Measurements from ENCODE around the gene ERCC1. TPM values are rescaled to one million over a fixed set of nuclear protein-coding genes. Genes with fewer than 3 reads are reported as not detected.

ERCC1 gene
- polyA plus RNA-seq, 1 donor from 2014 or later: 69.2 TPM

- Histone ChIP-seq H3K79me2 (replicated peaks; ENCODE audit: insufficient read depth, low read length) (no peaks in the 10 kb centered on the region), H3K27ac (ENCODE audit: low read length) (peak overlapping the region; percentile 76), H3K9me3 (ENCODE audit: low read length) (no peaks in the 10 kb centered on the region), H4K20me1 (ENCODE audit: insufficient read depth) (no peaks in the 10 kb centered on the region), H3K4me2 (ENCODE audit: low read length) (no peak overlapping the region), H3K4me3 (ENCODE audit: low read length) (peak overlapping the region; percentile 74), H3F3A (ENCODE audit: insufficient read depth, low read length, poor library complexity, severe bottlenecking) (no peaks in the 10 kb centered on the region), H3K27me3 (ENCODE audit: insufficient read depth, low read depth, low read length) (no peaks in the 10 kb centered on the region), H3K9me2 (ENCODE audit: insufficient read depth, low read length) (no peaks in the 10 kb centered on the region), H3K36me3 (ENCODE audit: insufficient read depth, low read length) (no peaks in the 10 kb centered on the region), H2AFZ (ENCODE audit: low read depth, low read length) (peak overlapping the region; percentile 23), H3K9ac (ENCODE audit: low read length) (peak overlapping the region; percentile 62)
- TF ChIP-seq EP300 (conservative IDR thresholded peaks at IDR 0.05; ENCODE audit: poor library complexity, severe bottlenecking): no peak
- no peak for TF ChIP-seq EZH2 (IDR thresholded peaks at IDR 0.05; ENCODE audit: borderline replicate concordance, insufficient read depth, low read length, poor library complexity, severe bottlenecking)
- no peak for TF ChIP-seq MXI1 (conservative IDR thresholded peaks at IDR 0.05; ENCODE audit: poor library complexity, severe bottlenecking)
- TF ChIP-seq CTCF (IDR thresholded peaks at IDR 0.05; ENCODE audit: poor library complexity, severe bottlenecking): no peak
- TF ChIP-seq REST (IDR thresholded peaks at IDR 0.05; ENCODE audit: borderline replicate concordance): no peak
- no peak for TF ChIP-seq TAF1 (IDR thresholded peaks at IDR 0.05; ENCODE audit: low read depth)
- TF ChIP-seq POLR2AphosphoS5 (IDR thresholded peaks at IDR 0.05): no peak
- no peak for TF ChIP-seq RAD21 (conservative IDR thresholded peaks at IDR 0.05)
- no peak for TF ChIP-seq SMC3 (conservative IDR thresholded peaks at IDR 0.05; ENCODE audit: poor library complexity)
These were observed 26.3 kb upstream of the ERCC1 start for GRCh38 chr19:45450012-45450333.

- H3F3A ChIP-seq (ENCODE audit: insufficient read depth, low read length, poor library complexity, severe bottlenecking): no peaks in the 10 kb centered on the region
- no peaks in the 10 kb centered on the region for H3K9me3 ChIP-seq (ENCODE audit: low read length)
- H3K27ac ChIP-seq (ENCODE audit: low read length): no peak overlapping the region
- no peak overlapping the region for H2AFZ ChIP-seq (ENCODE audit: low read depth, low read length)
- no peak for TF ChIP-seq EZH2 (IDR thresholded peaks at IDR 0.05; ENCODE audit: borderline replicate concordance, insufficient read depth, low read length, poor library complexity, severe bottlenecking)
- TF ChIP-seq CTCF (IDR thresholded peaks at IDR 0.05; ENCODE audit: poor library complexity, severe bottlenecking): no peak
- no peak for TF ChIP-seq SMC3 (conservative IDR thresholded peaks at IDR 0.05; ENCODE audit: poor library complexity)
- no peak for TF ChIP-seq POLR2AphosphoS5 (IDR thresholded peaks at IDR 0.05)
- TF ChIP-seq REST (IDR thresholded peaks at IDR 0.05; ENCODE audit: borderline replicate concordance): no peak
- no peak for TF ChIP-seq EP300 (conservative IDR thresholded peaks at IDR 0.05; ENCODE audit: poor library complexity, severe bottlenecking)
- TF ChIP-seq RAD21 (conservative IDR thresholded peaks at IDR 0.05): no peak
- no peak for TF ChIP-seq TAF1 (IDR thresholded peaks at IDR 0.05; ENCODE audit: low read depth)
- no peak for TF ChIP-seq MXI1 (conservative IDR thresholded peaks at IDR 0.05; ENCODE audit: poor library complexity, severe bottlenecking)
- no peak overlapping the region for H3K9ac ChIP-seq (ENCODE audit: low read length)
- no peaks in the 10 kb centered on the region for H4K20me1 ChIP-seq (ENCODE audit: insufficient read depth)
- no peak overlapping the region for H3K4me2 ChIP-seq (ENCODE audit: low read length)
- no peaks in the 10 kb centered on the region for H3K36me3 ChIP-seq (ENCODE audit: insufficient read depth, low read length)
- no peak overlapping the region for H3K4me3 ChIP-seq (ENCODE audit: low read length)
- no peaks in the 10 kb centered on the region for H3K79me2 ChIP-seq (replicated peaks; ENCODE audit: insufficient read depth, low read length)
- H3K27me3 ChIP-seq (ENCODE audit: insufficient read depth, low read depth, low read length): no peaks in the 10 kb centered on the region
- no peaks in the 10 kb centered on the region for H3K9me2 ChIP-seq (ENCODE audit: insufficient read depth, low read length)
These were observed 25.2 kb upstream of the ERCC1 start for GRCh38 chr19:45448887-45449299.

Data from neural cell (in vitro differentiated cells).